GM21619 (cell line): Measurements from ENCODE around the gene SF3B1.
"Not testable (repeated sequence)": the region's sequence is repeated elsewhere in the genome, so short reads cannot be mapped to it uniquely, and the experiment has no call there.

ENCODE experiments used
- ATAC-seq: cut with Tn5 transposase; IDR thresholded peaks from one replicate; pipeline ENCODE4 v1.9.1; 2021; ENCODE audit not compliant: unreplicated experiment

The SF3B1 gene

GRCh38 chr2:197348721-197349360 is 86.0 kb downstream of the SF3B1 start:
- no peak for ATAC-seq

GRCh38 chr2:197345846-197346370 is 88.9 kb downstream of the SF3B1 start:
- no peak for ATAC-seq

- not testable (repeated sequence) for ATAC-seq
Measured at GRCh38 chr2:197343968-197344367, 90.9 kb downstream of the SF3B1 start.

- ATAC-seq = no peak
Measured at GRCh38 chr2:197340591-197340990, 94.2 kb downstream of the SF3B1 start.
